OCI-LY1 (cell line): ENCODE data around the gene SSC5D.

Experiments used
- H2AFZ ChIP-seq: fragments of 200-600 bp; sonication (generic), shearing (Covaris generic); 2 replicates; pipeline ENCODE4 v1.6.0; 2014; ENCODE audit warnings: antibody characterized with exemption, mild to moderate bottlenecking, low read length
- H3F3A ChIP-seq: fragments of 200-600 bp; sonication (generic), shearing (Covaris generic); 2 replicates; pipeline ENCODE4 v1.6.0; 2014; ENCODE audit warnings: mild to moderate bottlenecking, antibody characterized with exemption, low read length, moderate library complexity; ENCODE audit not compliant: insufficient read depth
- H3K27ac ChIP-seq: fragments of 200-600 bp; sonication (generic); 2 replicates; pipeline ENCODE4 v1.5.1; 2014; ENCODE audit warnings: low read length, mixed run types, mild to moderate bottlenecking, low read depth; ENCODE audit not compliant: poor library complexity, severe bottlenecking
- H3K27me3 ChIP-seq: fragments of 200-600 bp; sonication (generic); 2 replicates; pipeline ENCODE4 v1.6.0; 2014; ENCODE audit warnings: antibody characterized with exemption, mild to moderate bottlenecking, low read length, moderate library complexity; ENCODE audit not compliant: insufficient read depth
- H3K36me3 ChIP-seq: fragments of 200-600 bp; sonication (generic); 2 replicates; pipeline ENCODE4 v1.6.1; 2014; ENCODE audit warnings: mild to moderate bottlenecking, antibody characterized with exemption, low read length, moderate library complexity, mixed read lengths; ENCODE audit not compliant: insufficient read depth
- H3K4me1 ChIP-seq: fragments of 200-600 bp; sonication (generic); 2 replicates; pipeline ENCODE4 v1.5.1; 2014; ENCODE audit warnings: mild to moderate bottlenecking, low read length, moderate library complexity; ENCODE audit not compliant: insufficient read depth, severe bottlenecking
- H3K4me2 ChIP-seq: fragments of 200-600 bp; sonication (generic), shearing (Covaris generic); 2 replicates; pipeline ENCODE4 v1.6.1; 2014; ENCODE audit warnings: low read length
- H3K4me3 ChIP-seq: fragments of 200-600 bp; sonication (generic); 2 replicates; pipeline ENCODE4 v1.5.1; 2014; ENCODE audit warnings: low read length, low read depth, mild to moderate bottlenecking, mixed read lengths; ENCODE audit not compliant: poor library complexity, severe bottlenecking
- H3K79me2 ChIP-seq: fragments of 200-600 bp; shearing (Covaris generic); 2 replicates; pipeline ENCODE4 v1.6.1; 2016; ENCODE audit warnings: mixed run types, low read length, mixed read lengths; ENCODE audit not compliant: insufficient read depth
- H3K9ac ChIP-seq: fragments of 200-600 bp; sonication (generic), shearing (Covaris generic); 2 replicates; pipeline ENCODE4 v1.6.1; 2014; ENCODE audit warnings: mild to moderate bottlenecking, low read length, mixed read lengths
- H3K9me2 ChIP-seq: fragments of 200-600 bp; sonication (generic), shearing (Covaris generic); 2 replicates; pipeline ENCODE4 v1.6.1; 2014; ENCODE audit warnings: low read depth, mild to moderate bottlenecking, low read length, mixed read lengths
- H3K9me3 ChIP-seq: fragments of 200-600 bp; shearing (Covaris generic); 2 replicates; pipeline ENCODE4 v1.6.1; 2014; ENCODE audit warnings: low read length, mixed read lengths
- H4K20me1 ChIP-seq: fragments of 200-600 bp; sonication (generic), shearing (Covaris generic); 2 replicates; pipeline ENCODE4 v1.6.0; 2016; ENCODE audit warnings: mild to moderate bottlenecking, low read length; ENCODE audit not compliant: insufficient read depth
- CTCF ChIP-seq: fragments of 200-600 bp; sonication (generic), shearing (Covaris generic); IDR thresholded peaks from 2 replicates; pipeline ENCODE4 v1.5.1; 2017; ENCODE audit warnings: mild to moderate bottlenecking, antibody characterized with exemption, low read length, moderate library complexity, mixed read lengths
- EZH2 ChIP-seq: fragments of 200-600 bp; sonication (generic), shearing (Covaris generic); IDR thresholded peaks from 2 replicates; pipeline ENCODE4 v1.8.0; 2017; ENCODE audit warnings: borderline replicate concordance, mixed run types, mild to moderate bottlenecking, antibody characterized with exemption, low read length, moderate library complexity, mixed read lengths

Gene SSC5D

GRCh38 chr19:55544776-55545439 lies 56.7 kb downstream of the SSC5D start:
- Histone ChIP-seq H3K4me3 (no peak overlapping the region), H4K20me1 (no peaks in the 10 kb centered on the region), H3K4me2 (no peak overlapping the region), H3K9me3 (no peaks in the 10 kb centered on the region), H3K36me3 (no peaks in the 10 kb centered on the region), H3K27ac (no peak overlapping the region), H3K79me2 (no peaks in the 10 kb centered on the region), H3K4me1 (no peaks in the 10 kb centered on the region), H3K27me3 (peaks cover 9% of the 10 kb centered on the region; the same call in 1 of the 2 replicates), H3K9me2 (no peaks in the 10 kb centered on the region), H3K9ac (no peak overlapping the region), H3F3A (no peaks in the 10 kb centered on the region), H2AFZ (no peak overlapping the region)
- TF ChIP-seq EZH2 (no peak), CTCF (no peak)

GRCh38 chr19:55545443-55545842 lies 57.2 kb downstream of the SSC5D start, which contains the start of gene SBK3:
Gene SBK3, minus strand, starts transcription at chr19:55545543. Its CDS starts 0 bp downstream, at chr19:55545543.
- TF ChIP-seq EZH2, result no peak
- H3F3A ChIP-seq, result no peaks in the 10 kb centered on the region
- H3K27ac ChIP-seq, result no peak within 1 kb of the TSS
- H3K36me3 ChIP-seq, result no peaks in the 10 kb centered on the region
- H3K79me2 ChIP-seq, result no peaks in the 10 kb centered on the region
- H3K9me3 ChIP-seq, result no peaks in the 10 kb centered on the region
- H3K4me2 ChIP-seq, result no peak within 1 kb of the TSS
- H4K20me1 ChIP-seq, result no peaks in the 10 kb centered on the region
- no peaks in the 10 kb centered on the region for H3K9me2 ChIP-seq
- H2AFZ ChIP-seq, result no peak within 1 kb of the TSS
- no peaks in the 10 kb centered on the region for H3K4me1 ChIP-seq
- no peak within 1 kb of the TSS for H3K4me3 ChIP-seq
- no peak within 1 kb of the TSS for H3K9ac ChIP-seq
- peaks cover 9% of the 10 kb centered on the region; the same call in 1 of the 2 replicates for H3K27me3 ChIP-seq

- Histone ChIP-seq H3K36me3 (no peaks in the 10 kb centered on the region), H3K4me3 (no peak overlapping the region), H3K4me2 (no peak overlapping the region), H3K4me1 (no peaks in the 10 kb centered on the region), H4K20me1 (no peaks in the 10 kb centered on the region), H3K9me3 (no peaks in the 10 kb centered on the region), H3K79me2 (no peaks in the 10 kb centered on the region), H3K9me2 (no peaks in the 10 kb centered on the region), H3K27me3 (peaks cover 9% of the 10 kb centered on the region; the same call in 1 of the 2 replicates), H3K27ac (no peak overlapping the region), H3K9ac (no peak overlapping the region), H3F3A (no peaks in the 10 kb centered on the region), H2AFZ (no peak overlapping the region)
- TF ChIP-seq CTCF (no peak), EZH2 (no peak)
Observed at GRCh38 chr19:55546011-55546410, 57.8 kb downstream of the SSC5D start.
